SK-N-SH (cell line): ENCODE data around the gene SMYD1. TPM values are rescaled to one million over a fixed set of nuclear protein-coding genes. Genes with fewer than 3 reads are reported as not detected.

Experiments used
- CTCF ChIA-PET: fragments of 300-600, 350-600 bp; formaldehyde crosslinking; extraction: SDS; loops from one replicate; lab custom pipeline; 2021; lab: Yijun Ruan, JAX
- POLR2A ChIA-PET: fragments of 350-600 bp; sonication (Branson Sonifier 250); formaldehyde crosslinking; extraction: SDS; loops from one replicate; lab custom pipeline; 2020; ENCODE audit warnings: antibody characterized with exemption, inconsistent platforms; lab: Yijun Ruan, JAX
- DNase-seq: peaks from one replicate; pipeline ENCODE4 v3.0.0; 2012
- H2AFZ ChIP-seq: fragments of 200-600 bp; sonication (generic); 2 replicates; pipeline ENCODE4 v1.8.1; 2016; ENCODE audit warnings: antibody characterized with exemption, mild to moderate bottlenecking, low read depth
- H3F3A ChIP-seq: fragments of 200-600 bp; sonication (generic); replicated peaks from 2 replicates; pipeline ENCODE3; 2016; ENCODE audit warnings: antibody characterized with exemption, mild to moderate bottlenecking; ENCODE audit not compliant: insufficient read depth
- H3K27ac ChIP-seq, 2 experiments: fragments of 200-500 bp in 1 of 2; fragments of 200-600 bp in 1 of 2; sonication (Bioruptor generic) in 1 of 2; sonication (generic), shearing (Covaris generic) in 1 of 2; 2 replicates each; pipeline versions ENCODE4 v1.5.1 to v1.6.1; 2014 to 2016; ENCODE audit warnings: low read depth in 2 of 2, inconsistent platforms in 1 of 2, low read length in 1 of 2, mild to moderate bottlenecking in 1 of 2, mixed read lengths in 1 of 2
- H3K27me3 ChIP-seq: fragments of 200-600 bp; sonication (generic), shearing (Covaris generic); 2 replicates; pipeline ENCODE4 v1.6.1; 2016; ENCODE audit warnings: mixed run types; ENCODE audit not compliant: insufficient read depth
- H3K36me3 ChIP-seq, 2 experiments: fragments of 200-500 bp in 1 of 2; fragments of 200-600 bp in 1 of 2; sonication (Bioruptor generic) in 1 of 2; sonication (generic) in 1 of 2; replicated peaks in 1 of 2; 2 replicates each; pipeline versions ENCODE3 to v1.5.1; 2014 to 2016; ENCODE audit warnings: low read length in 1 of 2, mild to moderate bottlenecking in 1 of 2; ENCODE audit not compliant: insufficient read depth in 2 of 2, control insufficient read depth in 1 of 2
- H3K4me1 ChIP-seq, 2 experiments: fragments of 200-500 bp in 1 of 2; fragments of 200-600 bp in 1 of 2; sonication (Bioruptor generic) in 1 of 2; sonication (generic), shearing (Covaris generic) in 1 of 2; 2 replicates each; pipeline versions ENCODE4 v1.5.1 to v1.6.1; 2014 to 2016; ENCODE audit warnings: low read depth in 1 of 2, low read length in 1 of 2, mixed run types in 1 of 2; ENCODE audit not compliant: insufficient read depth in 2 of 2, control insufficient read depth in 1 of 2
- H3K4me2 ChIP-seq: fragments of 200-600 bp; sonication (generic), shearing (Covaris generic); 2 replicates; pipeline ENCODE4 v1.6.1; 2017; ENCODE audit warnings: mixed run types
- H3K4me3 ChIP-seq, 2 experiments: fragments of 200-500 bp in 1 of 2; fragments of 200-600 bp in 1 of 2; sonication (Bioruptor generic) in 1 of 2; sonication (generic), shearing (Covaris generic) in 1 of 2; 2 replicates each; pipeline versions ENCODE4 v1.5.1 to v1.8.1; 2014 to 2016; ENCODE audit warnings: low read depth in 2 of 2, inconsistent platforms in 1 of 2, low read length in 1 of 2, mild to moderate bottlenecking in 1 of 2, mixed read lengths in 1 of 2, moderate library complexity in 1 of 2
- H3K79me2 ChIP-seq: fragments of 200-600 bp; sonication (generic); 2 replicates; pipeline ENCODE4 v1.8.1; 2017; ENCODE audit warnings: mild to moderate bottlenecking; ENCODE audit not compliant: insufficient read depth
- H3K9ac ChIP-seq: fragments of 200-600 bp; sonication (generic); 2 replicates; pipeline ENCODE4 v1.6.1; 2017; ENCODE audit warnings: mixed run types
- H3K9me2 ChIP-seq: fragments of 200-600 bp; sonication (generic); 2 replicates; pipeline ENCODE4 v1.6.1; 2017; ENCODE audit warnings: mixed run types
- H3K9me3 ChIP-seq: fragments of 200-600 bp; sonication (generic); 2 replicates; pipeline ENCODE4 v1.6.1; 2017; ENCODE audit warnings: mixed run types, mild to moderate bottlenecking, moderate library complexity
- H4K20me1 ChIP-seq: fragments of 200-600 bp; sonication (generic); 2 replicates; pipeline ENCODE4 v1.6.1; 2017; ENCODE audit warnings: mild to moderate bottlenecking, mixed run types; ENCODE audit not compliant: insufficient read depth
- CHD2 ChIP-seq: fragments of 150-350 bp; IDR thresholded peaks from 2 replicates; pipeline ENCODE4 v1.6.1; 2018; ENCODE audit warnings: low read length; ENCODE audit not compliant: partially characterized antibody
- EZH2phosphoT487 ChIP-seq: fragments of 200-600 bp; sonication (generic); IDR thresholded peaks from 2 replicates; pipeline ENCODE4 v1.6.1; 2017; ENCODE audit warnings: low read depth, mixed run types, mild to moderate bottlenecking, antibody characterized with exemption, moderate library complexity, borderline replicate concordance
- FOSL2 ChIP-seq: IDR thresholded peaks from 2 replicates; pipeline ENCODE4 v1.4.0; 2012; ENCODE audit warnings: low read depth, mild to moderate bottlenecking, moderate library complexity, borderline replicate concordance
- FOXJ3 ChIP-seq: sonication (generic); formaldehyde crosslinking; IDR thresholded peaks from 2 replicates; pipeline ENCODE4 v1.5.1; 2020; ENCODE audit warnings: mild to moderate bottlenecking, missing genetic modification reagents
- FOXM1 ChIP-seq: IDR thresholded peaks from 2 replicates; pipeline ENCODE4 v1.4.0; 2012; ENCODE audit warnings: low read depth, mild to moderate bottlenecking
- GABPA ChIP-seq: IDR thresholded peaks from 2 replicates; pipeline ENCODE4 v1.4.0; 2012; ENCODE audit warnings: low read depth, mild to moderate bottlenecking
- JUND ChIP-seq: IDR thresholded peaks from 2 replicates; pipeline ENCODE4 v1.4.0; 2012
- NFIC ChIP-seq: IDR thresholded peaks from 2 replicates; pipeline ENCODE4 v1.4.0; 2012; ENCODE audit warnings: borderline replicate concordance
- NRF1 ChIP-seq: IDR thresholded peaks from 2 replicates; pipeline ENCODE4 v1.6.1; 2012; ENCODE audit warnings: low read depth, mild to moderate bottlenecking, low read length
- PBX3 ChIP-seq: IDR thresholded peaks from 2 replicates; pipeline ENCODE4; 2012
- POLR2AphosphoS5 ChIP-seq: IDR thresholded peaks from 2 replicates; pipeline ENCODE4 v1.6.1; 2012; ENCODE audit warnings: low read depth, low read length
- RAD21 ChIP-seq: IDR thresholded peaks from 2 replicates; pipeline ENCODE4 v1.6.1; 2012; ENCODE audit warnings: mild to moderate bottlenecking, low read length
- RXRA ChIP-seq: IDR thresholded peaks from 2 replicates; pipeline ENCODE4 v1.4.0; 2012; ENCODE audit warnings: low read depth, mild to moderate bottlenecking, borderline replicate concordance
- SMC3 ChIP-seq: IDR thresholded peaks from 2 replicates; pipeline ENCODE4 v1.6.1; 2012; ENCODE audit warnings: low read depth, low read length, improper control_type of control experiment
- TEAD4 ChIP-seq: IDR thresholded peaks from 2 replicates; pipeline ENCODE4 v1.4.0; 2012; ENCODE audit warnings: mild to moderate bottlenecking, borderline replicate concordance; ENCODE audit not compliant: insufficient read depth
- USF1 ChIP-seq: IDR thresholded peaks from 2 replicates; pipeline ENCODE4 v1.4.0; 2012; ENCODE audit warnings: low read depth, borderline replicate concordance
- USF2 ChIP-seq: fragments of 150-350 bp; IDR thresholded peaks from 2 replicates; pipeline ENCODE4 v1.6.1; 2017; ENCODE audit warnings: antibody characterized with exemption, low read length, low read depth, borderline replicate concordance
- ZBTB33 ChIP-seq: IDR thresholded peaks from 2 replicates; pipeline ENCODE4 v1.4.0; 2012; ENCODE audit warnings: low read depth, borderline replicate concordance
- WGBS: methylation state at CpG from one replicate; pipeline ENCODE4 v1.1.6; 2017; ENCODE audit warnings: low lambda C conversion rate; 5-methylcytosine and 5-hydroxymethylcytosine counted together
- polyA plus RNA-seq, 3 experiments: library from polyadenylated mRNA; depleted of rRNA; stranded (reverse); fragments of >200 nt; gene quantifications; 2 replicates each; pipeline ENCODE4 v1.2.3, GENCODE V29; 2012
- TF ChIP-seq, protein P1 (sequence below): fragments of 150-350 bp; IDR thresholded peaks from 2 replicates; pipeline ENCODE4 v1.6.1; 2016; ENCODE audit warnings: mild to moderate bottlenecking, low read depth, low read length
- TF ChIP-seq, protein P2 (sequence below): fragments of 200-600 bp; sonication (generic); IDR thresholded peaks from 2 replicates; pipeline ENCODE4 v1.6.1; 2017; ENCODE audit warnings: antibody characterized with exemption, mild to moderate bottlenecking, moderate library complexity

SMYD1 gene
- polyA plus RNA-seq, 1 of the 3 experiments (the other 2 are of a cell fraction), result not detected

GRCh38 chr2:88024509-88024908, 43.1 kb upstream of the SMYD1 start (continued):
- TF ChIP-seq, protein P1, sequence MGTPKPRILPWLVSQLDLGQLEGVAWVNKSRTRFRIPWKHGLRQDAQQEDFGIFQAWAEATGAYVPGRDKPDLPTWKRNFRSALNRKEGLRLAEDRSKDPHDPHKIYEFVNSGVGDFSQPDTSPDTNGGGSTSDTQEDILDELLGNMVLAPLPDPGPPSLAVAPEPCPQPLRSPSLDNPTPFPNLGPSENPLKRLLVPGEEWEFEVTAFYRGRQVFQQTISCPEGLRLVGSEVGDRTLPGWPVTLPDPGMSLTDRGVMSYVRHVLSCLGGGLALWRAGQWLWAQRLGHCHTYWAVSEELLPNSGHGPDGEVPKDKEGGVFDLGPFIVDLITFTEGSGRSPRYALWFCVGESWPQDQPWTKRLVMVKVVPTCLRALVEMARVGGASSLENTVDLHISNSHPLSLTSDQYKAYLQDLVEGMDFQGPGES, result no peak
- TF ChIP-seq NRF1 (no peak), FOXJ3 (CRISPR knock-in tag) (no peak), RXRA (no peak), SMC3 (no peak), ZBTB33 (no peak), PBX3 (no peak), CHD2 (no peak)

- 93% methylated on average over 10 of the region's 10 CpGs for WGBS
- CTCF ChIA-PET, result no interaction called here
- TF ChIP-seq USF2 (no peak), TEAD4 (no peak), CHD2 (no peak), USF1 (no peak), JUND (no peak), FOSL2 (no peak), RAD21 (no peak), EZH2phosphoT487 (no peak), GABPA (no peak), NFIC (no peak), SMC3 (no peak), POLR2AphosphoS5 (no peak), FOXM1 (no peak)
- TF ChIP-seq, protein P2, sequence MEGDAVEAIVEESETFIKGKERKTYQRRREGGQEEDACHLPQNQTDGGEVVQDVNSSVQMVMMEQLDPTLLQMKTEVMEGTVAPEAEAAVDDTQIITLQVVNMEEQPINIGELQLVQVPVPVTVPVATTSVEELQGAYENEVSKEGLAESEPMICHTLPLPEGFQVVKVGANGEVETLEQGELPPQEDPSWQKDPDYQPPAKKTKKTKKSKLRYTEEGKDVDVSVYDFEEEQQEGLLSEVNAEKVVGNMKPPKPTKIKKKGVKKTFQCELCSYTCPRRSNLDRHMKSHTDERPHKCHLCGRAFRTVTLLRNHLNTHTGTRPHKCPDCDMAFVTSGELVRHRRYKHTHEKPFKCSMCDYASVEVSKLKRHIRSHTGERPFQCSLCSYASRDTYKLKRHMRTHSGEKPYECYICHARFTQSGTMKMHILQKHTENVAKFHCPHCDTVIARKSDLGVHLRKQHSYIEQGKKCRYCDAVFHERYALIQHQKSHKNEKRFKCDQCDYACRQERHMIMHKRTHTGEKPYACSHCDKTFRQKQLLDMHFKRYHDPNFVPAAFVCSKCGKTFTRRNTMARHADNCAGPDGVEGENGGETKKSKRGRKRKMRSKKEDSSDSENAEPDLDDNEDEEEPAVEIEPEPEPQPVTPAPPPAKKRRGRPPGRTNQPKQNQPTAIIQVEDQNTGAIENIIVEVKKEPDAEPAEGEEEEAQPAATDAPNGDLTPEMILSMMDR, result no peak
Observed at GRCh38 chr2:88027697-88028389, 39.8 kb upstream of the SMYD1 start.

More at GRCh38 chr2:88027697-88028389, 39.8 kb upstream of the SMYD1 start:
- Histone ChIP-seq H3K4me3 (no peak overlapping the region), H3K36me3 (peaks cover 40 to 55% of the 10 kb centered on the region in 2 experiments), H3K9me2 (no peaks in the 10 kb centered on the region), H3K27ac (no peak overlapping the region), H3K79me2 (peaks cover 4% of the 10 kb centered on the region; the same call in 1 of the 2 replicates), H3K9me3 (no peaks in the 10 kb centered on the region), H4K20me1 (no peaks in the 10 kb centered on the region), H3F3A (peaks cover 6% of the 10 kb centered on the region), H3K4me2 (no peak overlapping the region), H3K4me1 (no peaks in the 10 kb centered on the region), H3K9ac (no peak overlapping the region), H2AFZ (no peak overlapping the region), H3K27me3 (no peaks in the 10 kb centered on the region)
- no peak for DNase-seq
- POLR2A ChIA-PET, result no interaction called here
